Right lung (tissue), 5 donors: ENCODE data around the gene MSL1. TPM values are rescaled to one million over a fixed set of nuclear protein-coding genes. Genes with fewer than 3 reads are reported as not detected.
A peak's percentile ranks its signal among the peaks of the same experiment; 100 is the strongest.
"Not testable (repeated sequence)": the region's sequence is repeated elsewhere in the genome, so short reads cannot be mapped to it uniquely, and the experiment has no call there.

Source experiments
- DNase-seq, 2 donors: peaks; one replicate each; pipeline ENCODE4 v3.0.0-alpha.2; 2013
- polyA plus RNA-seq, 5 donors: library from polyadenylated mRNA; unstranded; fragments of 120-200 nt; gene quantifications; one replicate each; pipeline versions ENCODE4 v1.2.1 to v1.2.3, GENCODE V29; 2013; ENCODE audit warnings: inconsistent platforms in 1 of 5, low replicate concordance in 1 of 5; ENCODE audit not compliant: insufficient read length in 5 of 5, insufficient read depth in 1 of 5

Gene MSL1
- polyA plus RNA-seq, 5 donors = 152 to 206 (median 187) TPM

GRCh38 chr17:40124279-40125141, 2.7 kb downstream of the MSL1 start:
- no peak for DNase-seq

GRCh38 chr17:40129498-40129897, 7.7 kb downstream of the MSL1 start:
- DNase-seq = no peak

- no peak for DNase-seq
Measured at GRCh38 chr17:40130352-40131042, 8.7 kb downstream of the MSL1 start.

- no peak for DNase-seq
Measured at GRCh38 chr17:40134184-40134583, 12.4 kb downstream of the MSL1 start.

GRCh38 chr17:40135817-40136216, 14.0 kb downstream of the MSL1 start:
- no peak for DNase-seq

- DNase-seq = no peak
Measured at GRCh38 chr17:40139566-40140058, 17.8 kb downstream of the MSL1 start.

GRCh38 chr17:40143166-40143565, 21.4 kb downstream of the MSL1 start:
- not testable (repeated sequence) for DNase-seq

- no peak for DNase-seq
Measured at GRCh38 chr17:40145476-40145875, 23.7 kb downstream of the MSL1 start.

- no peak for DNase-seq
Measured at GRCh38 chr17:40148527-40148926, 26.8 kb downstream of the MSL1 start.

GRCh38 chr17:40150276-40150675, 28.5 kb downstream of the MSL1 start:
- no peak for DNase-seq

GRCh38 chr17:40151414-40151963, 29.7 kb downstream of the MSL1 start:
- DNase-seq = no peak

- DNase-seq = no peak
Measured at GRCh38 chr17:40153603-40154236, 31.9 kb downstream of the MSL1 start.

GRCh38 chr17:40157973-40158372, 36.2 kb downstream of the MSL1 start:
- DNase-seq = no peak

- peak; percentile 22 to 42 for DNase-seq
Measured at GRCh38 chr17:40158438-40159013, 36.8 kb downstream of the MSL1 start.

GRCh38 chr17:40159456-40159855, 37.7 kb downstream of the MSL1 start:
- no peak for DNase-seq

GRCh38 chr17:40167685-40168261, 46.0 kb downstream of the MSL1 start:
- no peak for DNase-seq

GRCh38 chr17:40168262-40168832, 46.6 kb downstream of the MSL1 start:
- peak; percentile 48 to 53 for DNase-seq

GRCh38 chr17:40170325-40170724, 48.6 kb downstream of the MSL1 start:
- no peak for DNase-seq

- DNase-seq = no peak
Measured at GRCh38 chr17:40171750-40172149, 50.0 kb downstream of the MSL1 start.

- DNase-seq = no peak
Measured at GRCh38 chr17:40173091-40173777, 51.5 kb downstream of the MSL1 start.

GRCh38 chr17:40173778-40174135, 52.0 kb downstream of the MSL1 start:
- no peak for DNase-seq
